ENCODE results near the gene CXorf58. TPM values are rescaled to one million over a fixed set of nuclear protein-coding genes. Genes with fewer than 3 reads are reported as not detected.

Gene CXorf58
- total and polyA plus RNA-seq, 2 of the 8 experiments (the other 6 are each of a cell fraction or from before 2014, with no cell fraction given) = 0.05 TPM; not detected in 1

GRCh38 chrX:23861215-23861896 lies 46.5 kb upstream of the CXorf58 start:
- ChIA-PET CTCF (ENCODE audit: partially characterized antibody) (interaction anchor here (0.9 to 1.1 kb wide), 2 partner anchors 41 to 146 kb away, joined by 3 to 4 read pairs; no protein-coding TSS in a partner anchor), POLR2A (ENCODE audit: partially characterized antibody) (no interaction called here)
- DNase-seq (ENCODE audit: low read depth in 1 of 2, low spot score in 2 of 2) = no peak
- Histone ChIP-seq H3K9me3 (ENCODE audit: insufficient read depth in 2 of 2, low read depth in 1 of 2, low read length in 1 of 2) (no peaks in the 10 kb centered on the region), H2BK120ac (replicated peaks; ENCODE audit: low read depth, low read length) (no peak overlapping the region), H3K23me2 (ENCODE audit: low read depth, low read length) (no peaks in the 10 kb centered on the region), H4K5ac (ENCODE audit: insufficient read length, low read depth, low read length) (no peak overlapping the region), H3K9ac (replicated peaks in 1 of 4; ENCODE audit: extremely low read depth in 1 of 4, low read depth in 3 of 4, low read length in 3 of 4) (no peak overlapping the region), H3K4me3 (ENCODE audit: extremely low read depth in 1 of 4, insufficient read depth in 2 of 4, low read depth in 3 of 4, low read length in 4 of 4) (no peak overlapping the region), H2BK12ac (ENCODE audit: low read depth, low read length) (no peak overlapping the region), H2AFZ (ENCODE audit: low read length) (no peak overlapping the region), H3K23ac (ENCODE audit: insufficient read length) (no peak overlapping the region), H4K20me1 (replicated peaks in 1 of 2; ENCODE audit: control insufficient read depth in 1 of 2, insufficient read depth in 2 of 2, low read length in 2 of 2) (no peaks in the 10 kb centered on the region), H4K91ac (replicated peaks; ENCODE audit: insufficient read length, low read length) (no peak overlapping the region), H3K18ac (ENCODE audit: extremely low read depth, low read length) (no peak overlapping the region), H2AK5ac (ENCODE audit: low read depth, low read length) (no peak overlapping the region), H3K56ac (replicated peaks; ENCODE audit: insufficient read length, low read depth, low read length) (no peak overlapping the region), H2BK5ac (ENCODE audit: low read depth, low read length) (no peak overlapping the region), H3K36me3 (ENCODE audit: control insufficient read depth in 2 of 4, insufficient read depth in 4 of 4, low read length in 3 of 4) (peaks cover 0 to 3% (median 0%) of the 10 kb centered on the region in 4 experiments; a peak in 2 of 8 replicates), H3K79me1 (ENCODE audit: low read depth, low read length) (no peaks in the 10 kb centered on the region), H2BK15ac (ENCODE audit: low read length) (no peak overlapping the region), H3K79me2 (ENCODE audit: control insufficient read depth in 1 of 2, insufficient read depth in 2 of 2, low read length in 2 of 2) (no peaks in the 10 kb centered on the region), H3K14ac (ENCODE audit: insufficient read length) (no peak overlapping the region), H3K27me3 (replicated peaks in 1 of 4; ENCODE audit: control insufficient read depth in 3 of 4, extremely low read depth in 1 of 4, insufficient read depth in 3 of 4, low read length in 3 of 4) (no peaks in the 10 kb centered on the region), H4K8ac (ENCODE audit: extremely low read depth, insufficient read depth, low read length) (no peak overlapping the region), H2BK20ac (ENCODE audit: low read length) (no peak overlapping the region), H3K4me1 (replicated peaks in 1 of 4; ENCODE audit: control insufficient read depth in 3 of 4, insufficient read depth in 4 of 4, low read length in 3 of 4) (no peaks in the 10 kb centered on the region), H3K4ac (replicated peaks; ENCODE audit: insufficient read length, low read depth, low read length) (no peak overlapping the region), H3K4me2 (ENCODE audit: insufficient read depth in 1 of 2, low read depth in 2 of 2, low read length in 2 of 2) (no peak overlapping the region), H3K27ac (ENCODE audit: low read depth, low read length) (no peak overlapping the region)
- 90% methylated on average over 2 of the region's 6 CpGs; no CpG with 5 or more reads in 1 of the 2 experiments for WGBS, 2 experiments (ENCODE audit: extremely low coverage in 1 of 2, insufficient coverage in 1 of 2, insufficient read length in 1 of 2, insufficient replicate concordance in 2 of 2, low coverage in 1 of 2, low lambda C conversion rate in 2 of 2, missing lambda C conversion rate in 1 of 2)
- no peak for FAIRE-seq
- no peak for TF ChIP-seq TBP (IDR thresholded peaks at IDR 0.05; ENCODE audit: low read depth, low read length)
- no peak for TF ChIP-seq MAX (IDR thresholded peaks at IDR 0.05)
- no peak for TF ChIP-seq EP300 (IDR thresholded peaks at IDR 0.05; ENCODE audit: borderline replicate concordance in 1 of 2, low read depth in 2 of 2, low read length in 2 of 2)
- no peak for TF ChIP-seq SIX5 (IDR thresholded peaks at IDR 0.05; ENCODE audit: low read depth, low read length)
- no peak for TF ChIP-seq USF2 (IDR thresholded peaks at IDR 0.05; ENCODE audit: low read length)
- no peak for TF ChIP-seq CBX5 (IDR thresholded peaks at IDR 0.05; ENCODE audit: low read depth, low read length)
- TF ChIP-seq CBX8 (IDR thresholded peaks at IDR 0.05; ENCODE audit: borderline replicate concordance, low read depth, low read length) = no peak
